ENCODE results near the gene FBXL7. TPM values are rescaled to one million over a fixed set of nuclear protein-coding genes. Genes with fewer than 3 reads are reported as not detected.

Gene FBXL7
- polyA plus RNA-seq, 1 donor (not counting 4 experiments of a cell fraction or from before 2014, with no cell fraction given) = 0.22 TPM

GRCh38 chr5:15606197-15606596 is 106.2 kb downstream of the FBXL7 start:
- no peaks in the 10 kb centered on the region for H4K20me1 ChIP-seq (ENCODE audit: control insufficient read depth, extremely low read depth, insufficient read depth, low read length)
- H3K9ac ChIP-seq (ENCODE audit: control insufficient read depth, extremely low read depth, insufficient read depth, low read length) = no peak overlapping the region
- dilution Hi-C loops (cut with MboI; ENCODE audit: extremely low pct_ligation_motif_present, low sequenced_read_pairs) = no loop called here
- no peak for DNase-seq (ENCODE audit: low read depth, low spot score)
- no peak for TF ChIP-seq CTCF (optimal IDR thresholded peaks at IDR 0.05 in 1 of 3, IDR thresholded peaks at IDR 0.05 in 1 of 3, conservative IDR thresholded peaks at IDR 0.05 in 1 of 3; ENCODE audit: extremely low read depth in 1 of 3, insufficient read depth in 2 of 3, low read length in 3 of 3)
- TF ChIP-seq EZH2 (IDR thresholded peaks at IDR 0.05; ENCODE audit: low read length) = no peak
- H3K4me1 ChIP-seq (ENCODE audit: control insufficient read depth, extremely low read depth, insufficient read depth, low read length) = no peaks in the 10 kb centered on the region
- FAIRE-seq = no peak
- H3K9me1 ChIP-seq (ENCODE audit: control insufficient read depth, extremely low read depth, insufficient read depth, low read length) = no peaks in the 10 kb centered on the region
- no peaks in the 10 kb centered on the region for H3K79me2 ChIP-seq (ENCODE audit: control insufficient read depth, insufficient read depth, low read length)
- H3K9me3 ChIP-seq (ENCODE audit: control insufficient read depth, low read depth, low read length) = peaks cover 3% of the 10 kb centered on the region
- no peak overlapping the region for H3K27ac ChIP-seq (ENCODE audit: control insufficient read depth, insufficient read depth, low read length)
- no peak overlapping the region for H3K4me3 ChIP-seq (ENCODE audit: control insufficient read depth in 2 of 3, extremely low read depth in 1 of 3, insufficient read depth in 2 of 3, low read depth in 1 of 3, low read length in 3 of 3)
- H3K36me3 ChIP-seq (ENCODE audit: control insufficient read depth in 2 of 2, extremely low read depth in 1 of 2, insufficient read depth in 2 of 2, low read length in 2 of 2) = no peaks in the 10 kb centered on the region
- H2AFZ ChIP-seq (ENCODE audit: control insufficient read depth, low read length) = no peak overlapping the region
- H3K27me3 ChIP-seq (ENCODE audit: control insufficient read depth, extremely low read depth, insufficient read depth, low read length) = no peaks in the 10 kb centered on the region
- H3K4me2 ChIP-seq (ENCODE audit: control insufficient read depth, extremely low read depth, insufficient read depth, low read depth, low read length) = no peak overlapping the region

- DNase-seq (ENCODE audit: low read depth, low spot score) = no peak
Measured at GRCh38 chr5:15607076-15607475, 107.1 kb downstream of the FBXL7 start.

More at GRCh38 chr5:15607076-15607475, 107.1 kb downstream of the FBXL7 start:
- H3K9me1 ChIP-seq (ENCODE audit: control insufficient read depth, extremely low read depth, insufficient read depth, low read length) = no peaks in the 10 kb centered on the region
- no peak for FAIRE-seq
- H3K4me3 ChIP-seq (ENCODE audit: control insufficient read depth in 2 of 3, extremely low read depth in 1 of 3, insufficient read depth in 2 of 3, low read depth in 1 of 3, low read length in 3 of 3) = no peak overlapping the region
- no peaks in the 10 kb centered on the region for H3K79me2 ChIP-seq (ENCODE audit: control insufficient read depth, insufficient read depth, low read length)
- no peaks in the 10 kb centered on the region for H3K36me3 ChIP-seq (ENCODE audit: control insufficient read depth in 2 of 2, extremely low read depth in 1 of 2, insufficient read depth in 2 of 2, low read length in 2 of 2)
- H2AFZ ChIP-seq (ENCODE audit: control insufficient read depth, low read length) = no peak overlapping the region
- dilution Hi-C loops (cut with MboI; ENCODE audit: extremely low pct_ligation_motif_present, low sequenced_read_pairs) = no loop called here
- no peaks in the 10 kb centered on the region for H4K20me1 ChIP-seq (ENCODE audit: control insufficient read depth, extremely low read depth, insufficient read depth, low read length)
- TF ChIP-seq CTCF (optimal IDR thresholded peaks at IDR 0.05 in 1 of 3, IDR thresholded peaks at IDR 0.05 in 1 of 3, conservative IDR thresholded peaks at IDR 0.05 in 1 of 3; ENCODE audit: extremely low read depth in 1 of 3, insufficient read depth in 2 of 3, low read length in 3 of 3) = no peak
- no peak for TF ChIP-seq EZH2 (IDR thresholded peaks at IDR 0.05; ENCODE audit: low read length)
- no peak overlapping the region for H3K27ac ChIP-seq (ENCODE audit: control insufficient read depth, insufficient read depth, low read length)
- H3K9ac ChIP-seq (ENCODE audit: control insufficient read depth, extremely low read depth, insufficient read depth, low read length) = no peak overlapping the region
- H3K27me3 ChIP-seq (ENCODE audit: control insufficient read depth, extremely low read depth, insufficient read depth, low read length) = no peaks in the 10 kb centered on the region
- peaks cover 3% of the 10 kb centered on the region for H3K9me3 ChIP-seq (ENCODE audit: control insufficient read depth, low read depth, low read length)
- no peak overlapping the region for H3K4me2 ChIP-seq (ENCODE audit: control insufficient read depth, extremely low read depth, insufficient read depth, low read depth, low read length)
- H3K4me1 ChIP-seq (ENCODE audit: control insufficient read depth, extremely low read depth, insufficient read depth, low read length) = no peaks in the 10 kb centered on the region
